ENCODE results near the gene COL5A1.
"Not testable (repeated sequence)": the region's sequence is repeated elsewhere in the genome, so short reads cannot be mapped to it uniquely, and the experiment has no call there.

Gene COL5A1

DNA sequence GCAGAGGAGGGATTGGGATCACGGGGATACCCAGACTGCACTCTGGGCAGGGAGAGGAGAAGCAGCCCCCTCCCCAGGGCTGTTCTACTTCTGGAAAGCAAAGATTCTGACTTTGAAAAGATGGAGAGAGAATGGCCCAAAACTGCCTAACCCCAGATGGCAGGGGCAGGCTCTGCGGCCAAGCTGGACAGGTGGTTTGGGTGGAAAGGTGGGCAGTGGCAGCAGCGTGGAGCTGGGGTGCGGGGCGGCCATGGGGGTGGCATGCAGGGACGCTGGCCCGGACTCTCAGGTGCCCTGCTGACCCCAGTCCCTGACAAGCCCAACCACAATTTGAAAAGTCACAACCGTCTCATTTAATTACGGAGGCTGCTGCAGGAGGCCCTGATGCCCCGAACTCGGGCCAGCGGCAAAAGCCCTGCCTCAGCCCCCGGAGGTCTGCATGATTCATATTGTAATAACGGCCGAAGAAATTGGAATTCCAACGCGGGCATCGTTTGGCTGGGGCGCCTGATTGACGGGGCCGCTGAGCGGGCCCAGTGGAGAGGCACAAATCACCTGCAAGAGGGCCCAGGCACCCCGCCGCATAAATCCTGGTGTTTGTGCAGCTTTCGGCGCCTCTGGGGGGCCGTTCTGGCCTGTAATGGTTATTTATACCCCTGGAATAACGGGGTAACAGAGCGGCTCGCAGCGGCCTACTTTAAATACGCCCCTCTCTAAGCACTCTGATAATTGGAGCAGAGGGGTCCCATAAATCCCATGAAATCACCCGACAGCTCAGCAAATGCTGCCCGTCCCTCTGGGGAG lies 197.2 kb downstream of the COL5A1 start:
- no peak for DNase-seq (ENCODE audit: low read depth)

- DNase-seq (ENCODE audit: low read depth) = no peak
Observed at GRCh38 chr9:134839455-134840125, 198.0 kb downstream of the COL5A1 start.

DNA sequence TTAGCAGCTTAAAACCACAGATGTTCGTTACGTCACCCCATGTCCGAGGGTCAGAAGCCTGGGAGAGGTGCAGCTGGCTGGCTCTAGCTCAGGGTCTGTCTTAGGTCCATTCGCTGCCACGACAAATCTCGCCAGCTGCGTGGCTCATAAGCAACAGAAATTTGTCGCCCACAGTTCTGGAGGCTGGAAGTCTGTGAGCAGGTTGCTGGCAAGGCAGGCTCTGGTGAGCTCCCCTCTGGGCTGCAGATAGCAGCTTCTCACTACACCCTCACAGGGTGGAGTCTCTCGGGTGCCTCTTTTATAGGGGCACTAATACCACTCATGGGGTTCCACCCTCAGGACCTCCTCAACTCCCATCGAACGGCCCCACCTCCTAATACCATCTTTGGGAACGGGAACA lies 198.9 kb downstream of the COL5A1 start:
- no peak for DNase-seq (ENCODE audit: low read depth)

- DNase-seq (ENCODE audit: low read depth) = no peak
Observed at GRCh38 chr9:134841180-134841904, 199.7 kb downstream of the COL5A1 start.

DNA sequence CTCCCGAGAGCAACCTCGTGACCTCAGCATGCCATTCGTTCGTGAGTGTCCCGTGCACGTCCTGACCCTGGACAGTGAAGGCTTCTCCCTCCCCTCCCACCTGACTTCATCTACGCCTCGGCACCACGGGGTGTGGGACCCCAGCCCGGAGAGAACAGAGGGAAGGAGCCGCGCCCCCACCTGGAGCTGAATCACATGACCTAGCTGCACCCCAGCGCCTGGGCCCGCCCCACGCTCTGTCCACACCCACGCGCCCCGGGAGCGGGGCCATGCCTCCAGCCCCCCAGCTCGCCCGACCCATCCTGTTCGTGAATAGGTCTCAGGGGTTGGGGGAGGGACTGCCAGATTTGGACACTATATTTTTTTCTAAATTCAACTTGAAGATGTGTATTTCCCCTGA lies 200.7 kb downstream of the COL5A1 start:
- DNase-seq (ENCODE audit: low read depth) = no peak

GRCh38 chr9:134843740-134844139 lies 202.1 kb downstream of the COL5A1 start:
- no peak for DNase-seq (ENCODE audit: low read depth)

DNA sequence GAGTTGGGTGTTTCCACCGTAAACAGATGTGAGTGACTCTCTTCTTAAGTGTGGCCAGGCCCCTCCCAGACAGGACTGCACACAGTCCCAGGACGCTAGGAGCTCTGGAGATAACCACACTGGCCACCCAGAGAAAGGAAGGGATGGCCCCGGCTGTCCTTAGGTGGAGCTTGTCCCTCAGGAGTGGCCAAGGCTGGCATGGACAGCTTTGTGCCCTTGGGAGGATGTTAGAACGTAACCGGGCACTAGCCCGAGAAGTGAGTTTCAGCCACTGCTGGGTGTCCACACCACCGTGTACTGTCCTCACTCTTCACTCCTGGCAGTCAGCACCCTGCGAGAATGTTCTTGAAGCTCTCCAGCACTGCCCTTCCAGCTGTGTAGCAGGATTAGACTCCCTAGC lies 203.2 kb downstream of the COL5A1 start:
- DNase-seq (ENCODE audit: low read depth) = no peak

DNA sequence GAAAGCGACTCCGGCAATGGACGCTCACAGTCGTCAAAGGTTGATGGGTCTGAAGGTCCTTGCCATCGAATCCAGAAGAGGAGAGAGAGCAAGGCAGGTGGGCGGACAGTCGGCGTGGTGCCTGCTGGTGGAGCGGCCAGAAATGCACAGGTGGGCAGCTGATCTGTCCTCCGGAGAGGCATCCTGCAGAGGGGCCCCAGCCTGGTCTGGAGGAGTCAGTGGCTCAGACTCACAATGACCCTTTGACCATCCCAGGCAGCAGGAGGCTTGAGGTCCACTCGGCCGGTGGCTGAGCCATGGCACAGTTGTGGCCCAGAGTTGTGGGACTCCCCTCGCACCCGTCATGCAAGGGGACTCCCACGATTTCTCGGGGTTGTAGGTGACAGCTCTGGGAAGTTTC lies 204.6 kb downstream of the COL5A1 start:
- no peak for DNase-seq (ENCODE audit: low read depth)

- DNase-seq (ENCODE audit: low read depth) = no peak
Observed at GRCh38 chr9:134846699-134847098, 205.1 kb downstream of the COL5A1 start.

DNA sequence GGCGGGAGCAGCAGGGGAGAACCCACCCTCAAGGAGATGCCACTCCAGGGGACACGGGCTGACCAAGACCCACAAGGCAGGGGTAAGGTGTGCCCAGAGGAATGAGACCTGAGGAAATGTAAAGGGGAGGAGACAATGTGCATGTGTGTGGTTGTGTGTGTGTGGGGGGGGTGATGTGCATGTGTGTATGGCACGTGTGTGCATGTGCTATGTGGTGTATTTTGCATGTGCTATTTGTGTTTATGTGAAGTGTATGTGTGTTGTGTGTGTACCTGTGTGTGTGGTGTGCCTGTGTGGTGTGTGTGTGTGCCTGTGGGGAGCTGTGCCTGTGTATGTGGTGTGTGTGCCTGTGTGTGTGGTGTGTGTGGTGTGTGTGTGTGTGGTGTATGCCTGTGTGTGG lies 205.5 kb downstream of the COL5A1 start:
- DNase-seq (ENCODE audit: low read depth) = no peak

GRCh38 chr9:134847752-134848432 lies 206.3 kb downstream of the COL5A1 start:
- no peak for DNase-seq (ENCODE audit: low read depth)

GRCh38 chr9:134848504-134848903 lies 206.9 kb downstream of the COL5A1 start:
- no peak for DNase-seq (ENCODE audit: low read depth)

GRCh38 chr9:134850611-134851010 lies 209.0 kb downstream of the COL5A1 start:
- DNase-seq (ENCODE audit: low read depth) = no peak

- no peak for DNase-seq (ENCODE audit: low read depth)
Observed at GRCh38 chr9:134851020-134851419, 209.4 kb downstream of the COL5A1 start.

DNA sequence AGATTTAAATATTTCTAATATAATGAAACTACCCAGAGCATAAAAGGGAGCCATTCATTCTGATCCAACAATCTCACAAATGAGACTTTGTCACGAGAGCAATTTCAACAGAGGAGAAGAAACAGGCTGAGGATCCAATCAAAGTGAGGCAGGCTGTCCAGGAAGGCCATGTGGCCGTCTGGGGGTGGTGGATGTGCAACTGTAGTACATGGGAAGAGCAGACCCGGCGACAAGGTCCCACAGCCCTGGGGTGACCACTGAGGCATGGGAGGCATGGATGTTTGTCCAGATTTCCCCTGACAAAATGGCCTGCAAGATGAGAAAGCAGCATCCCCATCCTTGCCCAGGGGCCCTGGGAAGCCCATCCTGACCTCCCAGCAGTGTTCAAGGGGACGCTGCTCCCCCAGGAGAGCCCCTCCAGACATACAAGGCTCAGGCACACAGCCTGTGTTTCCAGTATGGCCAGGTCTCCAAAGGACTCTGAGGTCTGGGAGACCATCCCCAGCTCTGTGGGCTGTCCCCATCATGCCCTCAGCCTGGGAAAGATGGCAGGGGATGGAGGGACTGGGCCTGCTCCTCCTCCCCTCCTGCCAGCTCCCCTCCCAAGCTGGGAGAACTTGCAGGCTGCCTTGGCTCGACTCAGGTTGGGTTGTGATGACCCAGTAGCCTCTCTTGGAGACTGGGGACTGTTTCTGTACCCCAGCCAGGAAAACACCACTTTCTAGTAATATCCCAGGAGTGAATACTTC lies 211.5 kb downstream of the COL5A1 start:
- DNase-seq (ENCODE audit: low read depth) = no peak

DNA sequence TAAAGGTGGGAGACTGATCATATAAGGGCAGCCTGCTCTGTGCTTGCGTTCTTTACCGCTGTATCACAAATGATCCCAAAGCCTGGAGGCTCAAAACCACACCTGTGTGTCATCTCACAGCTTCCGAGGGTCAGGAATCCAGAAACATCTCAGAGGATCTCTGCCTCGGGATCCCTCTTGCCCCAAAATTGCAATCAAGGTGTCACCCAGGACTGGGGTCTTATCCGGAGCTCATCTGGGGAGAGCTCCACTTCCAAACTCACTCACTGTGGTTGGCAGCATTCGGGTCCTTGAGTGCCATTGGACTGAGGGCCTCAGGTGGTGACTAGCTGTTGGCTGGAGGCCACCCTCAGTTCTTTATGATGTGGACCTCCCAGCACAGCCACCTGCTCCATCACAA lies 212.3 kb downstream of the COL5A1 start:
- DNase-seq (ENCODE audit: low read depth) = no peak

DNA sequence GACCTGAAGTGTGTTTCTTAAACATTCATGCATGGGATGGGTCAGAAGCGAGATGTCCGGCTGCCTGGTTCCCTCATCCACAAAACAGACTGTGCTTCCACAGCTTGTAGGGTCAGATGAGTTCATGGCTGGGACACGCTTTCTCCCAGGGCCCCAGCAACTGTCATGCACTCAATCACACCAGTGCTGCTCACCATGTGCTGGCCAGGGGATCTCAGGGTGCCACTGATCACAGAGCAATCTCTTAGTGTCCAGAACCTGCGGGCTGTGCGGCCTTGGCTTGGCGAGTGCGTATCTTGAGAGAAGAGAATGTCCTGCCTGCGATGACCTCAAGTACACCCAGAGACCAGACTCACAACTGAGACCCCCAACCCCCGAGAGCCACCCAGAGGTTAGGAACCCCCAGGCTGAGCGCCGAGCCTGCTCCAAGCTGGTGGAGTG lies 213.0 kb downstream of the COL5A1 start:
- no peak for DNase-seq (ENCODE audit: low read depth)

GRCh38 chr9:134855231-134855899 lies 213.8 kb downstream of the COL5A1 start:
- DNase-seq (ENCODE audit: low read depth) = no peak

DNA sequence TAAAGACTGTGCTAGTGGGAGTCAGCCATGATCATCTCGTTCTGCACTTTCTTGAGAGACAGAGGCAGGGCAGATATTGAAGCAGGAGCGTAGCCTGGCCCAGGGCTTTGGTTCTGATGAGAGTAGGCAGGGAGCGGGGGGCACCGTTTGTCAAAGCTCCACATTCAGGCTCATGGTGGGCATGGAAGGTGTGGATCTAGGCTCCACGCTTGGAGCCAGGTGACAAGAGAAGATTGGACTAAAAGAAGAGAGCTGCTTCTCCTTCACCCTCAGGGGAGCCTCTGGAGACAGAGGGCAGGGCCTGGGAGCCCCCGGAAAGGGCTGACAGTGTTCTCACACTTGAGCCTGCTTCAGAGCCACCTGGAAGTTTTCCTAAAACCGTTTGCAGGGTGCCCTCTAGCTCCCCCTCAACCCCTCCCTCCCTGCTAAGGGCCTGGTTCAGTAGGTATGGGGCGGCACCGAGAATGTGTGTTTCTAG lies 214.3 kb downstream of the COL5A1 start:
- no peak for DNase-seq (ENCODE audit: low read depth)

GRCh38 chr9:134857451-134857850 lies 215.8 kb downstream of the COL5A1 start:
- not testable (repeated sequence) for DNase-seq (ENCODE audit: low read depth)
